ENCODE results near the gene SLC35A2. TPM values are rescaled to one million over a fixed set of nuclear protein-coding genes. Genes with fewer than 3 reads are reported as not detected.

SLC35A2 gene
- total RNA-seq, 2 experiments from 2014 or later: 20.8 to 24.0 TPM

DNA sequence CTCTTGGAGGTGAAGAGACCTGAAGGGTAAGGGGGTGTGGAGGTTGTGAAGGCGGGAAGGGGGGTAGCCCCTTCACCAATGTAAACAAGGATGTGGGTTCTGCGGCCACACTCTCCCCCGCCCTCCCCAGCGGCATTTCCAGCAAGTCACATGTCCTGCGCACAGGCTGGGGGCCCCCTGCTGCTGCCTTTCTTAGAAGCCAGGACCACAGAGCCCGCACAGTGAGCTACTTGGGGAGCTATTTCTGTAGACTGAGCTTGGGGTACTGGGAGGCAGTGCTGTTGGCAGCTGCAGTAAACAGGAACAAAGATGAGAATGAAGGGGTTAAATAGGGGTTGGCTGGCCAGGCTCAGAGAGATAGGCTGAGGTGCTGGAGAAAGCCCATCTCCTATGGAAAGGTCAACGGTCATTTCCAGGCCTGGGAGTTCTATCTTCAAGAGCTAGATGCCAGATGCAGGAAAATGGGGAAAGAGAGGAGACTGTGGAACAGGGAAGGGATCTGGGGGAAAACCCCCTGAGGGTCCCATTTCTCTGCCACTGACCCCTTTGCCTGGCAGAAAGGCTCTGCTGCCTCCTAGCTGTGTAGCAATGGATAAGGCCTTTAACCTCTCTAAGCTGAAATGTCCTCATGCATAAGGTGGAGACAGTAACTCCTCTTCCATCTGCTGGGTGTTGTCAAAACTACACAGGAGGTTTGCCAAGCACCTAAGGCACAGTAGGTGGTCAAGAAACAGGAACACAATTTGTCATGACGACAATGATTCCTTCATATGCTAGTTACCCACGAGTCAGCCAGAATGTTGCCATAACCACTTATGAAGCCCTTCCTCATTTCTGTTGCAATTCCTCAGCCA, 25.8 kb upstream of the SLC35A2 start:
- H3K27me3 Mint-ChIP-seq: no peaks in the 10 kb centered on the region
- DNase-seq: peak; percentile 88
- H3K9me3 Mint-ChIP-seq: peaks cover 2% of the 10 kb centered on the region
- H3K27ac Mint-ChIP-seq: peak overlapping the region; percentile 99
- peaks cover 73% of the 10 kb centered on the region for H3K4me1 Mint-ChIP-seq
- H3K36me3 Mint-ChIP-seq: peaks cover 67% of the 10 kb centered on the region
- H3K4me3 Mint-ChIP-seq: peak overlapping the region; percentile 81

GRCh38 chrX:48936429-48937053, 25.1 kb upstream of the SLC35A2 start:
- peak overlapping the region; percentile 81 for H3K4me3 Mint-ChIP-seq
- peaks cover 60% of the 10 kb centered on the region for H3K36me3 Mint-ChIP-seq
- peaks cover under 1% of the 10 kb centered on the region for H3K9me3 Mint-ChIP-seq
- H3K27ac Mint-ChIP-seq: peak overlapping the region; percentile 99
- peaks cover 66% of the 10 kb centered on the region for H3K4me1 Mint-ChIP-seq
- no peaks in the 10 kb centered on the region for H3K27me3 Mint-ChIP-seq
- DNase-seq: no peak

GRCh38 chrX:48935301-48935670, 23.8 kb upstream of the SLC35A2 start:
- peak overlapping the region; percentile 99 for H3K27ac Mint-ChIP-seq
- DNase-seq: no peak
- peaks cover 60% of the 10 kb centered on the region for H3K36me3 Mint-ChIP-seq
- no peaks in the 10 kb centered on the region for H3K9me3 Mint-ChIP-seq
- H3K4me3 Mint-ChIP-seq: peak overlapping the region; percentile 55
- peaks cover 57% of the 10 kb centered on the region for H3K4me1 Mint-ChIP-seq
- H3K27me3 Mint-ChIP-seq: no peaks in the 10 kb centered on the region

- Mint-ChIP-seq H3K4me3 (peak overlapping the region; percentile 55), H3K27me3 (no peaks in the 10 kb centered on the region), H3K4me1 (peaks cover 53% of the 10 kb centered on the region), H3K27ac (peak overlapping the region; percentile 99), H3K36me3 (peaks cover 59% of the 10 kb centered on the region), H3K9me3 (no peaks in the 10 kb centered on the region)
- DNase-seq: no peak
These were observed 23.3 kb upstream of the SLC35A2 start for GRCh38 chrX:48934581-48935300.

GRCh38 chrX:48933757-48934156, 22.3 kb upstream of the SLC35A2 start:
- no peak for DNase-seq
- Mint-ChIP-seq H3K9me3 (no peaks in the 10 kb centered on the region), H3K27ac (peak overlapping the region; percentile 99), H3K36me3 (peaks cover 56% of the 10 kb centered on the region), H3K4me1 (peaks cover 43% of the 10 kb centered on the region), H3K4me3 (peak overlapping the region; percentile 47), H3K27me3 (no peaks in the 10 kb centered on the region)

DNA sequence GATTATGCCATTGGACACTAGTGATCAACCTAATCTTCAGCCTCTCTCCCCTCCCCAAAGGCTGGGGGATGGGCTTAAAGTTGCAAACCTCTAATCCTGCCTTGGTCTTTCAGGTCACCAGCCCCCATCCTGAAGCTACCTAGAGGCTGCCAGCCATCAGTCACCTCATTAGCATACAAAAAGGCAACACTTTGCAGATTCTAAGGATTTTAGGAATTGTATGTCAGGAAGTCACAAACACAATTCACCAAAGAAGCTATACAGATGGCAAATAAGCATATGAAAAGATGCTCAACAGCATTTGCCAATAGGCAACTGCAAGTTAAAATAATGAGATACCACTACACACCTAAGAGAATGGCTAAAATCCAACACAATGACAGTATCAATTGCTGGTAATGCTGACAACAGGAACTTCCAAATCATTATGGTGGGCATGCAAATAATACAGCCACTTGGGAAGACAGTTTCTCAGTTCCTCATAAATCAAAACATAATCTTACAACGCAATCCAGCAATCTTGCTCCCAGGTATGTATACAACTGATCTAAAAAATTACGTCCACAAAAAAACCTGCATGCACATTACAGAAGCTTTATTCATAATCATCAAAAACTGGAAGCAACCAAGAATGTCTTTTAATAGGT, 16.4 kb upstream of the SLC35A2 start:
- H3K4me1 Mint-ChIP-seq: peaks cover 17% of the 10 kb centered on the region
- H3K9me3 Mint-ChIP-seq: no peaks in the 10 kb centered on the region
- DNase-seq: no peak
- no peaks in the 10 kb centered on the region for H3K27me3 Mint-ChIP-seq
- H3K4me3 Mint-ChIP-seq: no peak overlapping the region
- peaks cover 26% of the 10 kb centered on the region for H3K36me3 Mint-ChIP-seq
- no peak overlapping the region for H3K27ac Mint-ChIP-seq

GRCh38 chrX:48927123-48927522, 15.7 kb upstream of the SLC35A2 start:
- peaks cover 19% of the 10 kb centered on the region for H3K4me1 Mint-ChIP-seq
- H3K4me3 Mint-ChIP-seq: no peak overlapping the region
- no peak for DNase-seq
- H3K27me3 Mint-ChIP-seq: no peaks in the 10 kb centered on the region
- H3K27ac Mint-ChIP-seq: no peak overlapping the region
- H3K36me3 Mint-ChIP-seq: peaks cover 27% of the 10 kb centered on the region
- H3K9me3 Mint-ChIP-seq: no peaks in the 10 kb centered on the region

DNA sequence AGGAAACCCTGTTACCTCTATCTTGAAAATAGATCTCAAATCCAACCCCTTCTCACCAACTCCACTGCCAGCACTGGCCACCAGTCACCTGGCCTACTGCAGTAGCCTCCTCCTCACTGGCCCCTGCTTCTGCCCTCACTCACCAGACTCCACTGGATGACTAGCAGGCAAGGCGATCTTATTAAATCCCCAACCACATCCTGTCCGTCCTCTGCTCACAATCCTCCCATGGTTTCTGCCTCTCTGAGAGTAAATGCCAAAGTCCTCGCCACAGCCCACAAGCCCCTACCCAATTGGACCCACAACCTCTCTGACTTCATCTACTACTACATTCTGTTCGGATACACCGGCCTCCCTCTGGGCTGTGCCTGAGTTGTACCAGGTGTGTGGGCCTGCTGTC, 12.8 kb upstream of the SLC35A2 start:
- H3K36me3 Mint-ChIP-seq: peaks cover 30% of the 10 kb centered on the region
- no peak overlapping the region for H3K4me3 Mint-ChIP-seq
- H3K27ac Mint-ChIP-seq: peak overlapping the region; percentile 78

GRCh38 chrX:48923771-48924170, 12.3 kb upstream of the SLC35A2 start:
- H3K4me3 Mint-ChIP-seq: no peak overlapping the region
- H3K4me1 Mint-ChIP-seq: peaks cover 43% of the 10 kb centered on the region
- H3K9me3 Mint-ChIP-seq: no peaks in the 10 kb centered on the region
- peak overlapping the region; percentile 78 for H3K27ac Mint-ChIP-seq
- DNase-seq: no peak
- H3K27me3 Mint-ChIP-seq: no peaks in the 10 kb centered on the region
- H3K36me3 Mint-ChIP-seq: peaks cover 30% of the 10 kb centered on the region

More for the DNA sequence above, 12.8 kb upstream of the SLC35A2 start:
- H3K9me3 Mint-ChIP-seq: no peaks in the 10 kb centered on the region
- no peaks in the 10 kb centered on the region for H3K27me3 Mint-ChIP-seq
- peaks cover 43% of the 10 kb centered on the region for H3K4me1 Mint-ChIP-seq
- no peak for DNase-seq

DNA sequence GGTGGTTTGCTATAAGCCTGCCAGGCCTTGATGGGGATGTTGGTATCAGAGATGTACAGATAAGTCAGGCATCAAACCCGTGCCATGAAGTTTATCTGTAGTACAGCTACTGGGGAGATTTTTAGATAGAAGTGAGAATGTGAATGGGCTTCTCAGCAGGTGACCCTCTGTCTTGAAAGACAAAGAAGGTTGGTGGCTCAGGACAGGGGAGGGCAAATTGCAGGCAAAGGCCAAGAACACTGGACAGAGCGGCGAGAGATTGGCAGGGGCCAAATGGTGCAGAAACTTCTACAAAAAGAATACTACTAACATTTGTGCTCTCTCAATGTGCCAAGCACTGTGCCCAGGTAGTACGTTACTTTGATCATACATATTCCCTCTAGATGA, 9.3 kb upstream of the SLC35A2 start:
- Mint-ChIP-seq H3K27me3 (peaks cover 10% of the 10 kb centered on the region), H3K36me3 (peaks cover 57% of the 10 kb centered on the region), H3K4me3 (peak overlapping the region; percentile 90), H3K27ac (peak overlapping the region; percentile 96), H3K9me3 (no peaks in the 10 kb centered on the region), H3K4me1 (peaks cover 40% of the 10 kb centered on the region)
- DNase-seq: no peak

- H3K9me3 Mint-ChIP-seq: no peaks in the 10 kb centered on the region
- peaks cover 39% of the 10 kb centered on the region for H3K4me1 Mint-ChIP-seq
- peaks cover 58% of the 10 kb centered on the region for H3K36me3 Mint-ChIP-seq
- H3K27ac Mint-ChIP-seq: peak overlapping the region; percentile 96
- no peak for DNase-seq
- peak overlapping the region; percentile 90 for H3K4me3 Mint-ChIP-seq
- peaks cover 10% of the 10 kb centered on the region for H3K27me3 Mint-ChIP-seq
These were observed 8.7 kb upstream of the SLC35A2 start for GRCh38 chrX:48919947-48920717.

GRCh38 chrX:48919360-48919841, 8.0 kb upstream of the SLC35A2 start:
- Mint-ChIP-seq H3K27me3 (peaks cover 10% of the 10 kb centered on the region), H3K27ac (peak overlapping the region; percentile 96), H3K9me3 (no peaks in the 10 kb centered on the region), H3K36me3 (peaks cover 63% of the 10 kb centered on the region), H3K4me3 (peak overlapping the region; percentile 90), H3K4me1 (peaks cover 39% of the 10 kb centered on the region)
- DNase-seq: peak; percentile 52

DNA sequence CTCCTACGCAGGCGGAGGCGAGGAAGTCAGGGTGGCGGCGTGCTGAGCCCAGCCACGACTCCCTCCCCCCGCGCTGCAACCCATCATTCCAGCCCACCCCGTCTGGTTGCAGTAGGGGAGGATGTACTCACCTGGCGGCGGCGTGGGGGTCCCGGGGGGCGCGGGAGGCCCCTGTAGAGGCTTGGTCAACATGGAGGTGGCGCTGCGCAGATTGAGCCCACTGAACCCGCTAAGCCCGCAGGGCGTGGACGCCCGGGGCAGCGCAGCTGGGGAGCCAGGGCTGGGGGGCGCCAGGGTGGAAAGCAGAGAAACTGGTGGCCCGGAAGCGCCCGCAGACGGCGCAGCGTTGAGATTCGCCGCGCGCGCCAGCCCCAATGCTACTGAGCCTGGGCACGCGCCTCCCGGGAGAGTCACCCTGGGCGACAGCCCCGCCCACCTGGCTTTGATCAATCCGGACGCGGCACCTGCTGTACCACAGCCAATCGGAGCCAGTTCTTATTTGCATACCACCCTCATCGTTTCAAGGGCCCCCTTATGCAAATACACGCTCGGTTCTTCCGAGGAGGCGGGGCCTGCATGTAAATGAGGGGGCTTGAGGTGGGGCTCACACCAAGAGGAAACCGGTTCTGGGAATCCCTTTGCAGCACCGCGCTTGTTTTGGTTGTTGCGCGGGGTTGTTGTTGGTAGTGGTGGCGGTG, 7.3 kb upstream of the SLC35A2 start, which contains the start of gene PIM2:
Gene PIM2, minus strand, starts transcription at position 382 of the 698 bp plus-strand sequence. Its CDS starts 190 bp downstream, at position 192.
- peaks cover 64% of the 10 kb centered on the region for H3K36me3 Mint-ChIP-seq
- no peaks in the 10 kb centered on the region for H3K9me3 Mint-ChIP-seq
- DNase-seq: peak; percentile 90
- H3K27ac Mint-ChIP-seq: peak within 1 kb of the TSS; percentile 96
- H3K27me3 Mint-ChIP-seq: peaks cover 10% of the 10 kb centered on the region
- peak within 1 kb of the TSS; percentile 90 for H3K4me3 Mint-ChIP-seq
- peaks cover 39% of the 10 kb centered on the region for H3K4me1 Mint-ChIP-seq

Data from activated naive CD8-positive, alpha-beta T cell treated with anti-CD3 and anti-CD28 coated beads for 36 hours (primary cell).